ENCODE data around the gene PDGFRB. TPM values are rescaled to one million over a fixed set of nuclear protein-coding genes. Genes with fewer than 3 reads are reported as not detected.

PDGFRB gene
- polyA plus RNA-seq, 1 donor (not counting 4 experiments of a cell fraction or from before 2014, with no cell fraction given) = 0.14 TPM

GRCh38 chr5:150154618-150155128 lies 972 bp downstream of the PDGFRB start:
- no peaks in the 10 kb centered on the region for H3K36me3 ChIP-seq (ENCODE audit: control insufficient read depth in 2 of 2, extremely low read depth in 1 of 2, insufficient read depth in 2 of 2, low read length in 2 of 2)
- no peak overlapping the region for H2AFZ ChIP-seq (ENCODE audit: control insufficient read depth, low read length)
- H3K27me3 ChIP-seq (ENCODE audit: control insufficient read depth, extremely low read depth, insufficient read depth, low read length) = peaks cover 39% of the 10 kb centered on the region
- no peaks in the 10 kb centered on the region for H4K20me1 ChIP-seq (ENCODE audit: control insufficient read depth, extremely low read depth, insufficient read depth, low read length)
- H3K4me3 ChIP-seq (ENCODE audit: control insufficient read depth in 2 of 3, extremely low read depth in 1 of 3, insufficient read depth in 2 of 3, low read depth in 1 of 3, low read length in 3 of 3) = no peak overlapping the region
- no peak for DNase-seq (ENCODE audit: low read depth, low spot score)
- no peak overlapping the region for H3K4me2 ChIP-seq (ENCODE audit: control insufficient read depth, extremely low read depth, insufficient read depth, low read depth, low read length)
- no peaks in the 10 kb centered on the region for H3K9me3 ChIP-seq (ENCODE audit: control insufficient read depth, low read depth, low read length)
- no peak for TF ChIP-seq EZH2 (IDR thresholded peaks at IDR 0.05; ENCODE audit: low read length)
- no peak for TF ChIP-seq CTCF (optimal IDR thresholded peaks at IDR 0.05 in 1 of 3, IDR thresholded peaks at IDR 0.05 in 1 of 3, conservative IDR thresholded peaks at IDR 0.05 in 1 of 3; ENCODE audit: extremely low read depth in 1 of 3, insufficient read depth in 2 of 3, low read length in 3 of 3)
- FAIRE-seq = no peak
- H3K79me2 ChIP-seq (ENCODE audit: control insufficient read depth, insufficient read depth, low read length) = no peaks in the 10 kb centered on the region
- no peaks in the 10 kb centered on the region for H3K9me1 ChIP-seq (ENCODE audit: control insufficient read depth, extremely low read depth, insufficient read depth, low read length)
- H3K27ac ChIP-seq (ENCODE audit: control insufficient read depth, insufficient read depth, low read length) = no peak overlapping the region
- no peak overlapping the region for H3K9ac ChIP-seq (ENCODE audit: control insufficient read depth, extremely low read depth, insufficient read depth, low read length)
- dilution Hi-C loops (cut with MboI; ENCODE audit: extremely low pct_ligation_motif_present, low sequenced_read_pairs) = no loop called here
- H3K4me1 ChIP-seq (ENCODE audit: control insufficient read depth, extremely low read depth, insufficient read depth, low read length) = no peaks in the 10 kb centered on the region

GRCh38 chr5:150153957-150154617 lies 1.6 kb downstream of the PDGFRB start:
- no peaks in the 10 kb centered on the region for H3K4me1 ChIP-seq (ENCODE audit: control insufficient read depth, extremely low read depth, insufficient read depth, low read length)
- no peak overlapping the region for H2AFZ ChIP-seq (ENCODE audit: control insufficient read depth, low read length)
- dilution Hi-C loops (cut with MboI; ENCODE audit: extremely low pct_ligation_motif_present, low sequenced_read_pairs) = no loop called here
- no peaks in the 10 kb centered on the region for H4K20me1 ChIP-seq (ENCODE audit: control insufficient read depth, extremely low read depth, insufficient read depth, low read length)
- no peak overlapping the region for H3K4me3 ChIP-seq (ENCODE audit: control insufficient read depth in 2 of 3, extremely low read depth in 1 of 3, insufficient read depth in 2 of 3, low read depth in 1 of 3, low read length in 3 of 3)
- H3K36me3 ChIP-seq (ENCODE audit: control insufficient read depth in 2 of 2, extremely low read depth in 1 of 2, insufficient read depth in 2 of 2, low read length in 2 of 2) = no peaks in the 10 kb centered on the region
- H3K27ac ChIP-seq (ENCODE audit: control insufficient read depth, insufficient read depth, low read length) = no peak overlapping the region
- FAIRE-seq = no peak
- DNase-seq (ENCODE audit: low read depth, low spot score) = no peak
- no peak overlapping the region for H3K4me2 ChIP-seq (ENCODE audit: control insufficient read depth, extremely low read depth, insufficient read depth, low read depth, low read length)
- H3K9me3 ChIP-seq (ENCODE audit: control insufficient read depth, low read depth, low read length) = no peaks in the 10 kb centered on the region
- no peaks in the 10 kb centered on the region for H3K9me1 ChIP-seq (ENCODE audit: control insufficient read depth, extremely low read depth, insufficient read depth, low read length)
- no peaks in the 10 kb centered on the region for H3K79me2 ChIP-seq (ENCODE audit: control insufficient read depth, insufficient read depth, low read length)
- H3K27me3 ChIP-seq (ENCODE audit: control insufficient read depth, extremely low read depth, insufficient read depth, low read length) = peaks cover 39% of the 10 kb centered on the region
- TF ChIP-seq CTCF (optimal IDR thresholded peaks at IDR 0.05 in 1 of 3, IDR thresholded peaks at IDR 0.05 in 1 of 3, conservative IDR thresholded peaks at IDR 0.05 in 1 of 3; ENCODE audit: extremely low read depth in 1 of 3, insufficient read depth in 2 of 3, low read length in 3 of 3) (no peak), EZH2 (IDR thresholded peaks at IDR 0.05; ENCODE audit: low read length) (no peak)
- no peak overlapping the region for H3K9ac ChIP-seq (ENCODE audit: control insufficient read depth, extremely low read depth, insufficient read depth, low read length)
